ENCODE data around the gene RFTN1.

DNA sequence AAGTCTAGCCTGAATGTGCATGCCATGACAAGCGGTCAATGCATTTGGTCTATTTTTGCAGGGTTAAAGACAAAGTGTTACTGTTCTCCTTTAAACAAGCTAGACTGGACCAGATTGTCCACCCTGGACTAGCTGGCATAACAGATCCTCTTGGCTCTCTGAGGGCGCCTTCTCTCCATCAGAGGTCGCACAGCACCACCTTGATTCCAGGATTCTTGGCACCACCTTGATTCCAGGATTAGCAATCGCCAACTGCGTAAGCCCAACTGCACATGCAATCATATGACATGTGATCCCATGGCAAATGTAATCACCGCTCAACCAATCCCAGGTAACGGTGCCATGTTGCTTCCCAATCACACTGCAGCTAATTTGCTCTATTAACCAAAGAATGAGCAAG, 149.9 kb downstream of the RFTN1 start:
- TF ChIP-seq, protein P1, sequence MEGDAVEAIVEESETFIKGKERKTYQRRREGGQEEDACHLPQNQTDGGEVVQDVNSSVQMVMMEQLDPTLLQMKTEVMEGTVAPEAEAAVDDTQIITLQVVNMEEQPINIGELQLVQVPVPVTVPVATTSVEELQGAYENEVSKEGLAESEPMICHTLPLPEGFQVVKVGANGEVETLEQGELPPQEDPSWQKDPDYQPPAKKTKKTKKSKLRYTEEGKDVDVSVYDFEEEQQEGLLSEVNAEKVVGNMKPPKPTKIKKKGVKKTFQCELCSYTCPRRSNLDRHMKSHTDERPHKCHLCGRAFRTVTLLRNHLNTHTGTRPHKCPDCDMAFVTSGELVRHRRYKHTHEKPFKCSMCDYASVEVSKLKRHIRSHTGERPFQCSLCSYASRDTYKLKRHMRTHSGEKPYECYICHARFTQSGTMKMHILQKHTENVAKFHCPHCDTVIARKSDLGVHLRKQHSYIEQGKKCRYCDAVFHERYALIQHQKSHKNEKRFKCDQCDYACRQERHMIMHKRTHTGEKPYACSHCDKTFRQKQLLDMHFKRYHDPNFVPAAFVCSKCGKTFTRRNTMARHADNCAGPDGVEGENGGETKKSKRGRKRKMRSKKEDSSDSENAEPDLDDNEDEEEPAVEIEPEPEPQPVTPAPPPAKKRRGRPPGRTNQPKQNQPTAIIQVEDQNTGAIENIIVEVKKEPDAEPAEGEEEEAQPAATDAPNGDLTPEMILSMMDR (IDR thresholded peaks at IDR 0.05), result no peak
- TF ChIP-seq EZH2phosphoT487 (IDR thresholded peaks at IDR 0.05) (no peak), EZH2 (IDR thresholded peaks at IDR 0.05) (no peak)
